Measurements from ENCODE around the gene CAMSAP3.

CAMSAP3 gene

GRCh38 chr19:7550169-7550770 is 45.4 kb upstream of the CAMSAP3 start:
- Mint-ChIP-seq H3K27me3 (ENCODE audit: low read depth) (peaks cover 6% of the 10 kb centered on the region), H3K4me3 (peak overlapping the region in 2 of 3 experiments; percentile 63 to 64), H3K9me3 (no peaks in the 10 kb centered on the region), H3K36me3 (ENCODE audit: low read depth) (peaks cover 9% of the 10 kb centered on the region), H3K4me1 (peaks cover 5% of the 10 kb centered on the region), H3K27ac (no peak overlapping the region)
- TF ChIP-seq, protein P1, sequence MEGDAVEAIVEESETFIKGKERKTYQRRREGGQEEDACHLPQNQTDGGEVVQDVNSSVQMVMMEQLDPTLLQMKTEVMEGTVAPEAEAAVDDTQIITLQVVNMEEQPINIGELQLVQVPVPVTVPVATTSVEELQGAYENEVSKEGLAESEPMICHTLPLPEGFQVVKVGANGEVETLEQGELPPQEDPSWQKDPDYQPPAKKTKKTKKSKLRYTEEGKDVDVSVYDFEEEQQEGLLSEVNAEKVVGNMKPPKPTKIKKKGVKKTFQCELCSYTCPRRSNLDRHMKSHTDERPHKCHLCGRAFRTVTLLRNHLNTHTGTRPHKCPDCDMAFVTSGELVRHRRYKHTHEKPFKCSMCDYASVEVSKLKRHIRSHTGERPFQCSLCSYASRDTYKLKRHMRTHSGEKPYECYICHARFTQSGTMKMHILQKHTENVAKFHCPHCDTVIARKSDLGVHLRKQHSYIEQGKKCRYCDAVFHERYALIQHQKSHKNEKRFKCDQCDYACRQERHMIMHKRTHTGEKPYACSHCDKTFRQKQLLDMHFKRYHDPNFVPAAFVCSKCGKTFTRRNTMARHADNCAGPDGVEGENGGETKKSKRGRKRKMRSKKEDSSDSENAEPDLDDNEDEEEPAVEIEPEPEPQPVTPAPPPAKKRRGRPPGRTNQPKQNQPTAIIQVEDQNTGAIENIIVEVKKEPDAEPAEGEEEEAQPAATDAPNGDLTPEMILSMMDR (IDR thresholded peaks at IDR 0.05; ENCODE audit: unreplicated experiment in 3 of 3) = no peak

- Mint-ChIP-seq H3K9me3 (no peaks in the 10 kb centered on the region), H3K4me1 (peaks cover 5% of the 10 kb centered on the region), H3K27ac (peak overlapping the region in 2 of 3 experiments; percentile 16 to 19), H3K36me3 (ENCODE audit: low read depth) (peaks cover 11% of the 10 kb centered on the region), H3K4me3 (peak overlapping the region; percentile 72 to 75 (median 75)), H3K27me3 (ENCODE audit: low read depth) (peaks cover 6% of the 10 kb centered on the region)
- TF ChIP-seq, protein P1 (IDR thresholded peaks at IDR 0.05; ENCODE audit: unreplicated experiment in 3 of 3) = no peak
These were observed 44.5 kb upstream of the CAMSAP3 start for GRCh38 chr19:7550987-7551761.

DNA sequence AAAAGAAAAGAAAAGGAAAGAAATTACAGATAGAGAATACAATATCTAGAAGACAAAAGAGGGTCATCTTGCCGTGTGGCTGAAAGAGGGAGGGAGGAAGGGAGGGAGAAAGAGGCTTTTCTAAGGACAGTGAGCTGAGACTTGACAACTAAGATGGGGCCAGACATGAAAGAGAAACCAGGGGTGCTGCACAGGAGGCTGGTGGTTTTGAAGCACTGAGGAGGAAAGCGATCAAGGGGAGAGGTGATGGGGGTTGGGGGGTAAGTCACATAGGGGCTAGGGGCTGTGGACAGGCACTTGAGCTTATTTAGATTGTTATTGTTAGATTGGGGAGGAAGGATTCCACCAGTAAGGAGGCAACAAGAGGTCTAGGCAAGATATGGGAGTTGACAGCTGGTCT is 42.9 kb upstream of the CAMSAP3 start:
- H3K4me3 Mint-ChIP-seq = peak overlapping the region in 2 of 3 experiments; percentile 41 to 53
- peak overlapping the region in 1 of 3 experiments; percentile 61 for H3K27ac Mint-ChIP-seq
- H3K36me3 Mint-ChIP-seq (ENCODE audit: low read depth) = peaks cover 21% of the 10 kb centered on the region
- peaks cover 5% of the 10 kb centered on the region for H3K4me1 Mint-ChIP-seq
- TF ChIP-seq, protein P1 (IDR thresholded peaks at IDR 0.05; ENCODE audit: unreplicated experiment in 3 of 3) = no peak
- peaks cover 6% of the 10 kb centered on the region for H3K27me3 Mint-ChIP-seq (ENCODE audit: low read depth)
- H3K9me3 Mint-ChIP-seq = no peaks in the 10 kb centered on the region

DNA sequence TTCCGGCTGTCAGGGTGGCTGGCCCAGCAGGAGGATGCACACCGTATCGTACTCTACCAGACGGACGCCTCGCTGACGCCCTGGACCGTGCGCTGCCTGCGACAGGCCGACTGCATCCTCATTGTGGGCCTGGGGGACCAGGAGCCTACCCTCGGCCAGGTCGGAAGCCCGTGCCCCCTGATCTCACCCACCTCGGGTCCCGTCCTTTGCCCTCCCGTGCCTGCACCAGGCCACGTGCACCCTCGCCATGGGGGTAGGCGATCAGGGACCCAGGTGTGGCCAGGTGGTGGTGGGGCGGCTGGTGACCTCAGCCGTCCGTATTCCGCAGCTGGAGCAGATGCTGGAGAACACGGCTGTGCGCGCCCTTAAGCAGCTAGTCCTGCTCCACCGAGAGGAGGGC is 41.1 kb upstream of the CAMSAP3 start:
- Mint-ChIP-seq H3K36me3 (ENCODE audit: low read depth) (peaks cover 35% of the 10 kb centered on the region), H3K4me3 (no peak overlapping the region), H3K9me3 (no peaks in the 10 kb centered on the region), H3K27me3 (ENCODE audit: low read depth) (peaks cover 3% of the 10 kb centered on the region), H3K27ac (no peak overlapping the region), H3K4me1 (peaks cover 5% of the 10 kb centered on the region)
- TF ChIP-seq, protein P1 (IDR thresholded peaks at IDR 0.05; ENCODE audit: unreplicated experiment in 3 of 3) = no peak

DNA sequence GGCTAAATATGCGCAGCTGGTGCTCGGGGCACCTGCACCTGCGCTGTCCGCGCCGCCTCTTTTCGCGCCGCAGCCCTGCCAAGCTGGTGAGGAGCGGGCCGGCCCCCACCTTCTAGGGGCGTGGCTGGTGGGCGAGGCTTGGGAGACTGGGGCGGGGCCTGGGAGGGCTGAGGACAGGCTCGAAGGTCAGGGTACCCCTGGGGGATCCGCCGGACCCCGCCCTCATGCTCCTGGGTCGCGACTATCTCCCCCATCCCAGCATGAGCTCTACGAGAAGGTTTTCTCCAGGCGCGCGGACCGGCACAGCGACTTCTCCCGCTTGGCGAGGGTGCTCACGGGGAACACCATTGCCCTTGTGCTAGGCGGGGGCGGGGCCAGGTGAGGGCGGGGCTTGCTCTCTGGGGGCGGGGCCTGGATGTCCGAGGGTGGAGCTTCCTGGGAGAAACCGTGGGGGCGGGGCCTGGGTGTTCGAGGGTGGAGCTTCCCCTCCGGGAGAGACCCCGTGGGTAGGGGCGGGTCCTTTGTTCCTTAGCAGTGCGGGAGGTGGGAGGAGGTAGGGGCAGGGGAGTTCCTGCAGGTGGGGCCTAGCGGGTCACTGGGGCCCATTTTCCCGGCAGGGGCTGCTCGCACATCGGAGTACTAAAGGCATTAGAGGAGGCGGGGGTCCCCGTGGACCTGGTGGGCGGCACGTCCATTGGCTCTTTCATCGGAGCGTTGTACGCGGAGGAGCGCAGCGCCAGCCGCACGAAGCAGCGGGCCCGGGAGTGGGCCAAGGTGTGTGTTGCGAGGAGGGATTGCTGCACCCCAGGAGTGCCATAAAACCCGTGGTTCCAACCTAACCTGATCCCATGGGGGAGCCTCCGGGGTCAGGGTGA is 40.4 kb upstream of the CAMSAP3 start:
- TF ChIP-seq, protein P1 (IDR thresholded peaks at IDR 0.05; ENCODE audit: unreplicated experiment in 3 of 3) = no peak
- no peak overlapping the region for H3K27ac Mint-ChIP-seq
- no peak overlapping the region for H3K4me3 Mint-ChIP-seq
- H3K9me3 Mint-ChIP-seq = no peaks in the 10 kb centered on the region
- peaks cover 38% of the 10 kb centered on the region for H3K36me3 Mint-ChIP-seq (ENCODE audit: low read depth)
- H3K27me3 Mint-ChIP-seq (ENCODE audit: low read depth) = no peaks in the 10 kb centered on the region
- peaks cover 5% of the 10 kb centered on the region for H3K4me1 Mint-ChIP-seq
